Testis (tissue), 3 donors: ENCODE measurements around the gene PTGES3L. TPM values are rescaled to one million over a fixed set of nuclear protein-coding genes. Genes with fewer than 3 reads are reported as not detected.

Source experiments
- DNase-seq: peaks from one replicate; pipeline ENCODE4 v3.0.0-alpha.2; 2019
- H3K27ac ChIP-seq, 2 donors: fragments of 200-600 bp; sonication (generic); one replicate each; pipeline ENCODE4 v1.5.1; 2019
- H3K27me3 ChIP-seq: fragments of 200-600 bp; sonication (generic); one replicate; pipeline ENCODE4 v1.5.1; 2019
- H3K36me3 ChIP-seq: fragments of 200-600 bp; sonication (generic); one replicate; pipeline ENCODE4 v1.5.1; 2017; ENCODE audit warnings: low read depth; ENCODE audit errors: missing control alignments
- H3K4me1 ChIP-seq: fragments of 200-600 bp; sonication (generic); one replicate; pipeline ENCODE4 v1.5.1; 2019
- H3K4me3 ChIP-seq, 2 donors: fragments of 200-600 bp; sonication (generic); one replicate each; pipeline ENCODE4 v1.5.1; 2017 to 2019
- H3K9me3 ChIP-seq: fragments of 200-600 bp; sonication (generic); one replicate; pipeline ENCODE4 v1.5.1; 2017
- POLR2A ChIP-seq: fragments of 450-650 bp; IDR thresholded peaks from one replicate; pipeline ENCODE4 v1.6.1; 2017; ENCODE audit warnings: antibody characterized with exemption, mild to moderate bottlenecking, moderate library complexity
- WGBS, 2 donors: methylation state at CpG; one replicate each; pipeline ENCODE4 v1.1.5; 2018; 5-methylcytosine and 5-hydroxymethylcytosine counted together
- intact Hi-C: fragments of 100-400 bp; cut with DNase I; formaldehyde crosslinking; loops from one replicate; pipeline ENCODE4 v1.15.1; 2023; ENCODE audit warnings: low total_unique reads
- polyA plus RNA-seq: library from polyadenylated mRNA; stranded (reverse); fragments of 350-450 nt; fragmentation: Illumina TruSeq; extraction: RNeasy Lipid Tissue Mini Kit (QIAGEN cat#74804); gene quantifications from one replicate; pipeline ENCODE4 v1.2.3, GENCODE V29; 2014; ENCODE audit warnings: low read depth, low replicate concordance; ENCODE audit not compliant: insufficient read depth
- total RNA-seq, 2 donors: library from RNA; depleted of rRNA; stranded (reverse); fragments of >200 nt; gene quantifications; one replicate each; pipeline ENCODE4 v1.2.3, GENCODE V29; 2016
- TF ChIP-seq, protein P1 (sequence below), 3 experiments: fragments of 450-650 bp in 2 of 3; fragments of 200-600 bp in 1 of 3; sonication (generic) in 1 of 3; IDR thresholded peaks; one replicate each; pipeline ENCODE4 v1.5.1; 2016 to 2019; ENCODE audit warnings: antibody characterized with exemption in 3 of 3, mild to moderate bottlenecking in 2 of 3, moderate library complexity in 1 of 3

Gene PTGES3L
- total and polyA plus RNA-seq, 3 donors from 2014 or later = 2.8 to 5.5 (median 5.2) TPM

DNA sequence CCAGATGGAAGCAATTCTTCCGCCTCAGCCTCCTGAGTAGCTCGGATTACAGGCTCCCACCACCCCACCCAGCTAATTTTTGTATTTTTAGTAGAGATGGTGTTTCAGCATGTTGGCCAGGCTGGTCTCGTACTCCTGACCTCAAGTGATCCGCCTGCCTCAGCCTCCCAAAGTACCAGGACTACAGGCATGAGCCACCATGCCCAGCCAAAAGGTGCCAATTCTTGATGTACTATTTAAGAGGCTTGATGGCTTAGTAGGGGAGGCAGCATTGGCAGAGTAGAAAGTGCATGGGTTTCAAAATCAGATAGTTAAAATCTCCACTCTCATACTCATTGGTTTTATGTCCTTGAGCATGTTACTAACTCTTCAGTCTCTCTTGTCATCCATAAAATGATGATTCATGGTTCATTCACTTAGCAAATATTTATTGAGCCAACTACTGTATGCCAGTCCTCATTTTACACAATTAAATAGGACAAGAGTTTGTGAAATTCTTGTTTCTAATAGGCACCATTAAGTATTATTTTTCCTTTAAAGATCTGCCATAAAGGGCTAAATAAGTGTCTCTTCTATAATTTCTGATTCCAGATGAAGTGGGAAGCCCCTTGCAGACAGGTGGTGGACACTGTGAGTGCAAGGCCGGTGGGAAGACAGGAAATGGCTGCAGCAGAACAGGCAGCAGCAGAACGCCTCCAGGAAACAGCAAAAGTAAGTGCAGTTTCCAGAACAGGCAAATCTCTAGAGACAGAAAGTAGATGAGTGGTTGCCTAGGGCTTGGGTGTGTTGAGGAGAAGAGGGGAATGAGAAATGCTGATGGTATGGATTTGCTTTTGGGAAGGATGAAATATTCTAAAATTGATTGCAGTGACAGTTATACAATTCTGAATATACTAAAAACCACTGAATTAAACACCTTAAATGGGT is 10.1 kb upstream of the PTGES3L start:
- no peak overlapping the region for H3K27ac ChIP-seq
- intact Hi-C loops = no loop called here

DNA sequence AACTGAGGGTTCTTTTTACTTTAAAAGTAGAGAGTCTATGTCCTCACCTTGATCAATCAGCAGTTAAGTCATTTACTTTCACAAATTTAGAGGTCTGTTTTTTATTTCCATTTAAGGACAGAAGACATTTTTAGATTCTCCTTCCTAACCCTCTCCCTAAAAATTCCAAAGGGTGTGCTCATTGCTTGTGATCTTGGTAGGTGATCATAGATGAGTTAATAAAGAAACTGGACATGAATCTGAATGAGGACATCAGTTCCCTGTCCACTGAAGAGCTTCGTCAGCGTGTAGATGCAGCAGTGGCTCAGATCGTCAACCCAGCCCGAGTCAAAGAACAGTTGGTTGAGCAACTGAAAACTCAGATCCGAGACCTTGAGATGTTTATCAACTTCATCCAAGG is 9.3 kb upstream of the PTGES3L start:
- 85 to 90% methylated on average over 5 of the region's 5 CpGs for WGBS, 2 donors
- no peaks in the 10 kb centered on the region for H3K4me1 ChIP-seq
- TF ChIP-seq POLR2A = no peak
- TF ChIP-seq, protein P1, sequence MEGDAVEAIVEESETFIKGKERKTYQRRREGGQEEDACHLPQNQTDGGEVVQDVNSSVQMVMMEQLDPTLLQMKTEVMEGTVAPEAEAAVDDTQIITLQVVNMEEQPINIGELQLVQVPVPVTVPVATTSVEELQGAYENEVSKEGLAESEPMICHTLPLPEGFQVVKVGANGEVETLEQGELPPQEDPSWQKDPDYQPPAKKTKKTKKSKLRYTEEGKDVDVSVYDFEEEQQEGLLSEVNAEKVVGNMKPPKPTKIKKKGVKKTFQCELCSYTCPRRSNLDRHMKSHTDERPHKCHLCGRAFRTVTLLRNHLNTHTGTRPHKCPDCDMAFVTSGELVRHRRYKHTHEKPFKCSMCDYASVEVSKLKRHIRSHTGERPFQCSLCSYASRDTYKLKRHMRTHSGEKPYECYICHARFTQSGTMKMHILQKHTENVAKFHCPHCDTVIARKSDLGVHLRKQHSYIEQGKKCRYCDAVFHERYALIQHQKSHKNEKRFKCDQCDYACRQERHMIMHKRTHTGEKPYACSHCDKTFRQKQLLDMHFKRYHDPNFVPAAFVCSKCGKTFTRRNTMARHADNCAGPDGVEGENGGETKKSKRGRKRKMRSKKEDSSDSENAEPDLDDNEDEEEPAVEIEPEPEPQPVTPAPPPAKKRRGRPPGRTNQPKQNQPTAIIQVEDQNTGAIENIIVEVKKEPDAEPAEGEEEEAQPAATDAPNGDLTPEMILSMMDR (IDR thresholded peaks at IDR 0.05) = no peak
- no peaks in the 10 kb centered on the region for H3K27me3 ChIP-seq
- no peak for DNase-seq
- no peaks in the 10 kb centered on the region for H3K36me3 ChIP-seq
- no peak overlapping the region for H3K4me3 ChIP-seq
- H3K27ac ChIP-seq = no peak overlapping the region
- intact Hi-C loops = no loop called here
- H3K9me3 ChIP-seq = no peaks in the 10 kb centered on the region

More for the DNA sequence above, 10.1 kb upstream of the PTGES3L start:
- no peak for TF ChIP-seq POLR2A
- TF ChIP-seq, protein P1 (IDR thresholded peaks at IDR 0.05) = no peak
- no peak for DNase-seq
- no peak overlapping the region for H3K4me3 ChIP-seq
- H3K27me3 ChIP-seq = no peaks in the 10 kb centered on the region
- no peaks in the 10 kb centered on the region for H3K9me3 ChIP-seq
- H3K4me1 ChIP-seq = no peaks in the 10 kb centered on the region
- WGBS, 2 donors = 87 to 94% methylated on average over 6 of the region's 6 CpGs
- H3K36me3 ChIP-seq = no peaks in the 10 kb centered on the region

DNA sequence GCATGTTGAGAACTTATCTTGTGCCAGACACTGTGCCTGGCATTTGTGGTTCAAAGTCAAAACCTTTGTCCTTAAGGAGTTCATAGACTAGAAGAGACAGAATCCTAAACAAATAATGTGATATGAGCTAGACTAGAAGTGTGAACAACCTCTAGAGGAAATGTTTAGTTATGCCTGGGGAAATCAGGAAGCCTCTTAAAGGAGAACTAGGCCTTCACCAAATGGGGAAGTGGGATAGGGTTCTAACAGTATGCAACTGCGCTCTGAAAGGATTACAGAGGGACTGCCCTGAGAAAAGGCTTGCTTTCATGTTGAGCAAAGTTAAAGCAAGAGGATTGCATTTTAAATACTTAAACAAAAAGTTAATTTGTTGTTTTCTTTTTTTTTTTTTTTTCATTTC is 5.3 kb upstream of the PTGES3L start:
- Histone ChIP-seq H3K27me3 (no peaks in the 10 kb centered on the region), H3K36me3 (no peaks in the 10 kb centered on the region), H3K4me3 (no peak overlapping the region), H3K27ac (no peak overlapping the region), H3K4me1 (peaks cover 6% of the 10 kb centered on the region), H3K9me3 (no peaks in the 10 kb centered on the region)
- intact Hi-C loops = no loop called here
- no peak for TF ChIP-seq POLR2A
- TF ChIP-seq, protein P1 (IDR thresholded peaks at IDR 0.05) = no peak
- 0% methylated on average over 1 of the region's 1 CpG for WGBS, 2 donors
- DNase-seq = no peak

DNA sequence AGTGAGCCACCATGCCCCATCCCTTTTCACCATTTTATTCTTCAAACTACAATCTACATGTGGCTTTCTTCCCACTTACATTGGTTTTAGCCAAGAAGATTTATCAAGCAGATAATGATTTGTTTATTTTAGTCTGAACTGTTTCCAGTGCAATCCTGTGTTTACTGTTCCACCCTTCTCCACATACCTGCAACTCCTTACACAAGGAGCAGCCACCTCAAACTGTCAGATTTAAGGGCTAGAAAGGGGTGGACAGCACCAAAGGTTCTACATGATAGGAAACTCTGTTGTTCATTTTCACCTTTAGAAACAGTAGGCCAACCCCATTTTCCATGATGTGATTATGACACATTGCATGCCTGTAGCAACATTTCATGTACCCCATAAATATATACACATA is 2.4 kb upstream of the PTGES3L start:
- no peak for DNase-seq
- H3K27me3 ChIP-seq = no peaks in the 10 kb centered on the region
- intact Hi-C loops = no loop called here

More for the DNA sequence above, 2.4 kb upstream of the PTGES3L start:
- H3K4me1 ChIP-seq = peaks cover 11% of the 10 kb centered on the region
- no peak overlapping the region for H3K4me3 ChIP-seq
- no peaks in the 10 kb centered on the region for H3K36me3 ChIP-seq
- TF ChIP-seq POLR2A = no peak
- TF ChIP-seq, protein P1 (IDR thresholded peaks at IDR 0.05) = no peak
- H3K9me3 ChIP-seq = no peaks in the 10 kb centered on the region
- H3K27ac ChIP-seq = no peak overlapping the region
